Nucleus accumbens (tissue), 56 donors: ENCODE results near the gene GRAMD4.

ENCODE experiments used
- DNase-seq, 56 donors: peaks; one replicate each; lab custom pipeline; 2025; lab: John Stamatoyannopoulos, UW

The GRAMD4 gene

DNA sequence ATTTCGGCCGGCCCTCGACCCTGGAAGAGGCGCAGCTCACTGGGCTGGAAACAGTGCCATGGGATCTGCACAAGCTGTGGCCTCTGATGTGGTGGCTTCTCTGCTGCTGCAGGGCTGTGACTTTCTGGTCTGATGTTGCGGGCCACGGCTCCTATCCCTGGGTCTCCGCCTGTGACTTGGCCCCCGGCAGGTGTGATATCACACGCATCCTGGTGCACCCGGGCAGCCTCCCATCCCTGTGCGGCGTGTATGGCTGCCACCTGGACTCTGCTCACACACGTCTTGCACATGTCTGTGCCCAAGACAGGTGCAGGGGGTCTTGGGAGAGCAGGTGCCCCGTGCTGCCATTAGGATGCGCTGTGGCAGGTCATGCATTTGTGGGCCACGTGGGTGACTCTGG, 31.1 kb downstream of the GRAMD4 start:
- DNase-seq = no peak

- DNase-seq = no peak
Observed at GRCh38 chr22:46652081-46652846, 32.1 kb downstream of the GRAMD4 start.

GRCh38 chr22:46652847-46653331, 32.7 kb downstream of the GRAMD4 start:
- DNase-seq = no peak

DNA sequence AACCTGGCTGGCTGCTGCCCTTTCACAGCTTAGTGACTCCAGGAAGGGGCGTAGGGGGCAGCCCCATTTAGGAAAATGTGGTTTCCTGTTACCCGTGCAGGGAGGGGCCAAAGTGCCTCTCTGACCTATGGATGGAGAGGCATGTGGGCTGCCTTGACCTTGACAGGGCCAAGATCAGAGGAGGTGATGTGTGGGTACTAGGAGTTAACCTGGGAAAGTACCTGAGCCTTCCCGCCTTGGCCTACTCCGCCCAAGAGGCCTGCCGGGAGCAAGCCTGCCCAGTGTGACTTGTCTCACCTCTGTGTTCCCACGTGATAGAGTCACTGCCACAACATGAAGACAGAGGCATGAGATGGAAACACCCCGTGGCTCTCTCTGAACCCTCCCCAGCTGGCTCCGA, 33.4 kb downstream of the GRAMD4 start:
- no peak for DNase-seq

- no peak for DNase-seq
Observed at GRCh38 chr22:46654426-46654825, 34.2 kb downstream of the GRAMD4 start.

GRCh38 chr22:46654927-46655595, 34.9 kb downstream of the GRAMD4 start:
- peak in 4 of 56 donors; percentile 5 to 28 (median 24) for DNase-seq

DNA sequence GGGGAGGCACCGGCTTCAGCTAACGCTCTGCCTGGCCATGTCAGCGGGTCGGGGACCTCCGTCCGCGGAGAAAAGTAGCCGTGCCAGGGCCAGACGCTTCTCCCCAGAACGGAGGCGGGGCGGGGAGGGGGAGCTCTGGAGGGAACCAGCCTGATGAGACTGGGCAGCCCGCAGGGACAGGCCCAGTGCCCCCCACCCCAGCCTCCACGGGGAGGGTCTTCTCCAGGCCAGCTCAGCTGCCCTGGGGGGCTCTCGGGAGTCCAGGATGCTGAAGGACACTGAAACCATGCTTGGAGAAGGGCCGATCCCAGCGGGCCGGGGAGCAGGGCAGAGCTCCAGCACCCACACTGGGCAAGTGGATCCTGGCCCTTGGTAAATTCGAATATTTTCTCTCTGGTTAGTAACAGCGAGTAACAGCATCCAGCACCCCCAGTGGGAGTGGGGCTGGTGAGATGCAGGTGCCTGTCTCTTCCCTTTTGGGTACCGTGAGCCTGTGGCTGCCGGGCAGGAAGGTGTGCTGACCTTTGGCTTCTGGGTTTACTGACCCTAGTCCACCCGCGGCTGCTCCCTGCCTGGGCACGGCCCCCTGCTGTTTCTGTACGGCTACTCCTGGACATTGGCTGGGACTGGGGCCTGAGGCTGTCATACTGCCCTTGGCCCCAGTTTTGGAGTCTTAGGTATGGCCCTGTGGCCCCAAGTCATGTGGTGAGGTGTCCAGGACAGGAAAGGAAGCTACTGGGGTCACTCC, 35.8 kb downstream of the GRAMD4 start:
- DNase-seq = peak in 2 of 56 donors; percentile 11 to 25

DNA sequence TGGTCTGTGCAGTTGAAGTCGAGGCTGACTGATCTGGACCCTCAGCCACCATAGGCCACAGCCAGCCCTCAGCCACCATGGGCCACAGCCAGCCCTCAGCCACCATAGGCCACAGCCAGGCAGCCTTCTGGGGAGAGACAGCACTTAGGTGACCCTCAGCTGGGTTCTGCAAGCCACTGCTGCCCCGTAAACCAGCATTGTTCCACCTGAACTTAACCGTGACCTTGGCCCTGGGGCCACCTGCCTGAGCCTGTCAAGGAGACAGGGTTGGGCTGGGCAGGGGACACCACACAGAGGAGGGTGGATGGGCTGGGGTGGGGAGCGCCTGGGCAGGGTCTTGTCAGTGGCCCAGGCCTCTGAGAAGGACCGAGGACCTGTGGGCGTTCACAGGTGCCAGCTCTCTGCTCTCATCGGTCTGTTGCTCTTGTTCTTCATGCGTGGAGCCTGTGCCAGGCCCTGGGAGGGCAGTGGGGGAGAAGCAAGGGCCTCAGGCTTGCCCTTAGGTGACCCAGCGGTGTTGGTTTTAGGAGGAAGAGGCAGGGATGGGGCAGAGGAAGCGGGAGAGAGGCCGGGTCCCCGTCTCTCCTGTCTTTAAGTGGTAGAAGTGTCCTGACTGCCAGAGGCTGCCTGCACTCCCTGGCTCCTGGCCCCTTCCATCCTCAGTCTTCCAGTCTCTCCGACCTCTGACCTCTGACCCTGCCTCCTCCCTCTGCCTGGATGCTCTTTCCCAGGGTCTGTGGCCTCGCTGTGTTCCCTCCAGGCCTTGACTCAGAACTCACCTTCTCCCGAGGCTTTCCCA, 36.9 kb downstream of the GRAMD4 start:
- no peak for DNase-seq

DNA sequence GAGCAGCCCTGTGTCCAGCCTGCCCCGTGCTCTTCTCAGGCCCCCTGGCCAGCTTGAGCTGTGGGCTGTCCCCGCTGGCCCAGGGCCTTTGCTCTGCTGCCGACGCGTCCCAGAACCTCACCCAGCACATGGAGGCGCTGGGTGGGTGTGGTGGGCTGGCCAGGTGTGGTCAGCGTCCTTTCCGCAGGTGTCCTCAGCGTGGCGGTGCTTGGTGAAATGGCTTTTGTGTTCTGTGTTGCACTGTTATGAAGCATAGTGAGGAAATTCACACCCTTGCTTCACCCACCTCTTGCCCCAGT, 37.4 kb downstream of the GRAMD4 start:
- DNase-seq = no peak

- DNase-seq = no peak
Observed at GRCh38 chr22:46657996-46658947, 38.1 kb downstream of the GRAMD4 start.

DNA sequence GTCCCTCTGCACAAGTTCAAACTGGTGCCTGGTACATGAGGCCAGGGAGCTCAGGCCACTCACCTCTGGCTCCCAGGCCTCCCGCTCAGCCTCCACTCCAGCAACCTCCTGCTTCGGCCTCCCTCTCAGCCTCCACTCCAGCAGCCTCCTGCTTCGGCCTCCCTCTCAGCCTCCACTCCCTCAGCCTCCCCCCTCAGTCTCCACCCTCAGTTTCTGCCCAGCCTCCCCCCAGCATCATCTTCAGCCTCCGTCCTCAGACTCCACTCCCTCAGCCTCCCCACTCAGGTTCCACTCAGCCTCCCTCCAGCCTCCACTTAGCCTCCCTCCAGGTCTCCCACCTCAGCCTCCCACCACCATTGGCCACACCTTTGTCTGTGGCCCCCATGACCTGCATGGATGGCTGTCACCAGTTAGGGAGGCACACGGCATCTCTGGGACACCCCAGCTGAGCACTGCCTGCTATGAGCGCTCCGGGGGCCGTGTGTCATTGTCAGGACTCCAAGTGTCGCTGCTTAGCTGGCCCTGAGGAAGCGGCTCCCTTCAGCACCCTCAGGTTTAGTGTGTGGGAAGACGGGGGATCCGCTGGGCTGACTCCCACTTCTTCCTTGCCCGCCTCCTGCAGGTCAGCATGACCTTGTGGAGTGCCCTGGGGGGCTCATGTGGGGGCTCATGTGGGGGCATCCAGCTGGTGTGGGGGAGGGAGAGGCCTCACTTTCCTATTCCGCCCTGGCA, 39.0 kb downstream of the GRAMD4 start:
- DNase-seq = no peak

GRCh38 chr22:46659791-46660186, 39.6 kb downstream of the GRAMD4 start:
- DNase-seq = no peak

DNA sequence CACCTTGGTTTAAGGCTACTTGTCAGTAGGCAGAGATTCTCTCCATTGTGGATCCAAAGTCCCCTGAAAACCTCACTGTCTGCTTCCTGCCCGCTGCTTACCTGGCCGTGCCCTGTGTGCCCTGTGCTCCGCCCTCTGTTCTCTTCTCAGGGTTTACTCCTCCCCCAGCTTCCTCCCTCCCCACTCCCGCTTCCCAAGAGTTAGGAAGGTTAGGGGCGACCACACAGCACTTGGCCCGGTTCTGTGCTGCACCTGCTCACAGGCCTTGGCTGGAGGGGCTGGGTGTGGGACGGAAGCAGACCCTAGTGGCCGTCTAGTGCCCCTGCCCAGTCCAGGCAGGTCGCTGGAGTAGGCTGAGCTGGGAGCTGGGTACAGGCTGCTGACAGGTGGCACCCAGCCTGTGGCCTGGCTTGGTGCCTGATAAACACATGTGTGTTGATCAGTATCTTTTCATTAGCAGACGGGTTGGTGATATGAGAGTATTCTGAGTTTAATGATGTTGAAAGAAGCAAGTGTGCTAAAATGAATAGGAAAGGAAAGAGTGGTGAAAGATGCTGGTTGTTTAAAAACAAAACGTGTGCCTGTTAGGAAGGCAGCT, 40.5 kb downstream of the GRAMD4 start:
- no peak for DNase-seq

- DNase-seq = peak in 21 of 56 donors; percentile 16 to 77 (median 40)
Observed at GRCh38 chr22:46661221-46661851, 41.1 kb downstream of the GRAMD4 start.

- DNase-seq = no peak
Observed at GRCh38 chr22:46662226-46662625, 42.0 kb downstream of the GRAMD4 start.

- no peak for DNase-seq
Observed at GRCh38 chr22:46663001-46663400, 42.8 kb downstream of the GRAMD4 start.

GRCh38 chr22:46663436-46664100, 43.4 kb downstream of the GRAMD4 start:
- no peak for DNase-seq
